OCI-LY1 (cell line): ENCODE data around the gene YKT6.

Experiments
- CTCF ChIP-seq: fragments of 200-600 bp; sonication (generic), shearing (Covaris generic); IDR thresholded peaks from 2 replicates; pipeline ENCODE4 v1.5.1; 2017; ENCODE audit warnings: mild to moderate bottlenecking, antibody characterized with exemption, low read length, moderate library complexity, mixed read lengths
- EZH2 ChIP-seq: fragments of 200-600 bp; sonication (generic), shearing (Covaris generic); IDR thresholded peaks from 2 replicates; pipeline ENCODE4 v1.8.0; 2017; ENCODE audit warnings: borderline replicate concordance, mixed run types, mild to moderate bottlenecking, antibody characterized with exemption, low read length, moderate library complexity, mixed read lengths

- TF ChIP-seq CTCF (peak; percentile 23; the same call in 1 of the 2 replicates), EZH2 (no peak)
Measured at GRCh38 chr7:44152971-44153947, 47.5 kb upstream of the YKT6 start.
